ENCODE results near the gene KCP. TPM values are rescaled to one million over a fixed set of nuclear protein-coding genes. Genes with fewer than 3 reads are reported as not detected.

The KCP gene
- total RNA-seq, 1 experiment from 2014 or later: 2.7 TPM

- TF ChIP-seq ZMAT4 (CRISPR knock-in tag; IDR thresholded peaks at IDR 0.05): no peak
- no peak for TF ChIP-seq EMX1 (CRISPR knock-in tag; IDR thresholded peaks at IDR 0.05)
- no peak for TF ChIP-seq AR (CRISPR knock-in tag; IDR thresholded peaks at IDR 0.05)
- TF ChIP-seq, protein P1, sequence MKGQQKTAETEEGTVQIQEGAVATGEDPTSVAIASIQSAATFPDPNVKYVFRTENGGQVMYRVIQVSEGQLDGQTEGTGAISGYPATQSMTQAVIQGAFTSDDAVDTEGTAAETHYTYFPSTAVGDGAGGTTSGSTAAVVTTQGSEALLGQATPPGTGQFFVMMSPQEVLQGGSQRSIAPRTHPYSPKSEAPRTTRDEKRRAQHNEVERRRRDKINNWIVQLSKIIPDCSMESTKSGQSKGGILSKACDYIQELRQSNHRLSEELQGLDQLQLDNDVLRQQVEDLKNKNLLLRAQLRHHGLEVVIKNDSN (CRISPR knock-in tag; IDR thresholded peaks at IDR 0.05): no peak
- no peak for TF ChIP-seq ETV6 (CRISPR knock-in tag; IDR thresholded peaks at IDR 0.05)
- no peak for TF ChIP-seq ZNF138 (CRISPR knock-in tag; conservative IDR thresholded peaks at IDR 0.05)
- TF ChIP-seq OVOL2 (CRISPR knock-in tag; IDR thresholded peaks at IDR 0.05; ENCODE audit: borderline replicate concordance): no peak
- no peak for TF ChIP-seq ZNF416 (CRISPR knock-in tag; IDR thresholded peaks at IDR 0.05)
- no peak for TF ChIP-seq NR2C2 (CRISPR knock-in tag; IDR thresholded peaks at IDR 0.05)
- no peak for TF ChIP-seq ZNF512 (CRISPR knock-in tag; IDR thresholded peaks at IDR 0.05; ENCODE audit: borderline replicate concordance)
These were observed 74.5 kb downstream of the KCP start (continued) for GRCh38 chr7:128835790-128836641.

- no peak for ATAC-seq
- POLR2A ChIA-PET: no interaction called here
- TF ChIP-seq ZNF396 (CRISPR knock-in tag; IDR thresholded peaks at IDR 0.05; ENCODE audit: borderline replicate concordance) (no peak), E2F4 (CRISPR knock-in tag; IDR thresholded peaks at IDR 0.05; ENCODE audit: borderline replicate concordance, low read depth) (0 out of 2 replicates have a peak, but pooled peaks have one; percentile 18), AFF4 (CRISPR knock-in tag; IDR thresholded peaks at IDR 0.05; ENCODE audit: borderline replicate concordance) (no peak)
- CTCF ChIA-PET: interaction anchor here (1.2 to 5.8 kb wide), 4 partner anchors 13 to 50 kb away, joined by 3 to 65 read pairs (median 7); no protein-coding TSS in a partner anchor
- DNase-seq (ENCODE audit: low spot score): no peak
- H3K4me1 Mint-ChIP-seq: peaks cover 26% of the 10 kb centered on the region
- H3K27me3 Mint-ChIP-seq (ENCODE audit: low read depth): peaks cover 16% of the 10 kb centered on the region
- no peak overlapping the region for H3K4me3 Mint-ChIP-seq
- no peaks in the 10 kb centered on the region for H3K9me3 Mint-ChIP-seq
- no peaks in the 10 kb centered on the region for H3K36me3 Mint-ChIP-seq
- H3K27ac Mint-ChIP-seq: no peak overlapping the region
These were observed 75.2 kb downstream of the KCP start for GRCh38 chr7:128835231-128835751.
